WERI-Rb-1 (cell line): ENCODE measurements around the gene NOLC1.

Source experiments
- DNase-seq: peaks from one replicate; pipeline ENCODE4 v3.0.0-alpha.2; 2020
- H3K27ac ChIP-seq: fragments of 250-450 bp; sonication (Bioruptor Pico); 2 replicates; pipeline ENCODE4 v1.5.1; 2020; ENCODE audit warnings: mild to moderate bottlenecking, moderate library complexity
- H3K27me3 ChIP-seq: fragments of 250-450 bp; sonication (Bioruptor Pico); 2 replicates; pipeline ENCODE4 v1.5.1; 2021; ENCODE audit warnings: mild to moderate bottlenecking, low read depth, moderate library complexity; ENCODE audit not compliant: insufficient read depth, severe bottlenecking
- H3K36me3 ChIP-seq: fragments of 250-450 bp; sonication (Bioruptor Pico); 2 replicates; pipeline ENCODE4 v1.5.1; 2020; ENCODE audit warnings: mild to moderate bottlenecking, moderate library complexity
- H3K4me3 ChIP-seq: 2 replicates; pipeline ENCODE4 v1.5.1; 2011; ENCODE audit warnings: low read depth, mild to moderate bottlenecking, control low read depth, low read length
- H3K9me3 ChIP-seq: fragments of 250-450 bp; sonication (Bioruptor Pico); 2 replicates; pipeline ENCODE4 v1.5.1; 2021; ENCODE audit warnings: mild to moderate bottlenecking, moderate library complexity; ENCODE audit not compliant: severe bottlenecking
- TF ChIP-seq, protein P1 (sequence below): IDR thresholded peaks from 2 replicates; pipeline ENCODE4 v1.5.1; 2011; ENCODE audit warnings: low read depth, mild to moderate bottlenecking, control low read depth, inconsistent platforms, low read length

The NOLC1 gene

DNA sequence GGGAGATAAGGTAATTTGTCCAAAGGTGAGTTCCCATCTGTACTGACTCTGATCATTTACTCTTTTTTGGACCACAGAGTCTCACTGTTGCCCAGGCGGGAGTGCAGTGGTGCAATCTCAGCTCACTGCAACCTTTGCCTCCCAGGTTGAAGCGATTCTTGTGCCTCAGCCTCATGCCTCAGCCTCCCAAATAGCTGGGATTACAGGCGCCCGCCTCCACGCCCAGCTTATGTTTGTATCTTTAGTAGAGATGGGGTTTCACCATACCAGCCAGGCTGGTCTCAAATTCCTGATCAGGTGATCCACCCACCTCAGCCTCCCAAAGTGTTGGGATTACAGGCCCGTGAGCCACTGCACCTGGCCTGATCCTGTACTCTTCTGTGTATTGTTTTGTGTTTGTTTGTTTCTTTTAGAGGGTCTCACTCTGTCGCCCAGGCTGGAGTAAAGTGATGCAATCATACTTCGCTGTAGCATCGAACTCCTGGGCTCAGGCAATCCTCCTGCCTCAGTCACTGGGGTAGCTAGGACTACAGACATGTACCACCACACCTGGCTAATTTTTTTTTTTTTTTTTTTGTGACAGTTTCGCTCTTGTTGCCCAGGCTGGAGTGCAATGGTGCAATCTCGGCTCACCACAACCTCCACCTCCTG lies 2.4 kb downstream of the NOLC1 start:
- H3K36me3 ChIP-seq = peaks cover 74% of the 10 kb centered on the region
- H3K27ac ChIP-seq = no peak overlapping the region
- DNase-seq = no peak
- TF ChIP-seq, protein P1, sequence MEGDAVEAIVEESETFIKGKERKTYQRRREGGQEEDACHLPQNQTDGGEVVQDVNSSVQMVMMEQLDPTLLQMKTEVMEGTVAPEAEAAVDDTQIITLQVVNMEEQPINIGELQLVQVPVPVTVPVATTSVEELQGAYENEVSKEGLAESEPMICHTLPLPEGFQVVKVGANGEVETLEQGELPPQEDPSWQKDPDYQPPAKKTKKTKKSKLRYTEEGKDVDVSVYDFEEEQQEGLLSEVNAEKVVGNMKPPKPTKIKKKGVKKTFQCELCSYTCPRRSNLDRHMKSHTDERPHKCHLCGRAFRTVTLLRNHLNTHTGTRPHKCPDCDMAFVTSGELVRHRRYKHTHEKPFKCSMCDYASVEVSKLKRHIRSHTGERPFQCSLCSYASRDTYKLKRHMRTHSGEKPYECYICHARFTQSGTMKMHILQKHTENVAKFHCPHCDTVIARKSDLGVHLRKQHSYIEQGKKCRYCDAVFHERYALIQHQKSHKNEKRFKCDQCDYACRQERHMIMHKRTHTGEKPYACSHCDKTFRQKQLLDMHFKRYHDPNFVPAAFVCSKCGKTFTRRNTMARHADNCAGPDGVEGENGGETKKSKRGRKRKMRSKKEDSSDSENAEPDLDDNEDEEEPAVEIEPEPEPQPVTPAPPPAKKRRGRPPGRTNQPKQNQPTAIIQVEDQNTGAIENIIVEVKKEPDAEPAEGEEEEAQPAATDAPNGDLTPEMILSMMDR = no peak
- no peak overlapping the region for H3K4me3 ChIP-seq
- no peaks in the 10 kb centered on the region for H3K9me3 ChIP-seq
- H3K27me3 ChIP-seq = no peaks in the 10 kb centered on the region

DNA sequence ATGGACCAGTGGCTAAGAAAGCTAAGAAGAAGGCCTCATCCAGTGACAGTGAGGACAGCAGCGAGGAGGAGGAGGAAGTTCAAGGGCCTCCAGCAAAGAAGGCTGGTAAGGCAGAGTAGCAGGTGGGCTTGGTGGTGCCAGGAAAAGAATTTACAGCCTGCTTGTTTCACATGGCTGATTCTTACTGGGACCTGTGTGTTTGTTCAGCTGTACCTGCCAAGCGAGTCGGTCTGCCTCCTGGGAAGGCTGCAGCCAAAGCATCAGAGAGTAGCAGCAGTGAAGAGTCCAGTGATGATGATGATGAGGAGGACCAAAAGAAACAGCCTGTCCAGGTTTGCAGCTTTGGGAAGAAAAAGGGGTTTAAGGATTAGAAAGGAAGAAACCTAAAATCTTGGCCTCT lies 5.0 kb downstream of the NOLC1 start:
- TF ChIP-seq, protein P1 = no peak

DNA sequence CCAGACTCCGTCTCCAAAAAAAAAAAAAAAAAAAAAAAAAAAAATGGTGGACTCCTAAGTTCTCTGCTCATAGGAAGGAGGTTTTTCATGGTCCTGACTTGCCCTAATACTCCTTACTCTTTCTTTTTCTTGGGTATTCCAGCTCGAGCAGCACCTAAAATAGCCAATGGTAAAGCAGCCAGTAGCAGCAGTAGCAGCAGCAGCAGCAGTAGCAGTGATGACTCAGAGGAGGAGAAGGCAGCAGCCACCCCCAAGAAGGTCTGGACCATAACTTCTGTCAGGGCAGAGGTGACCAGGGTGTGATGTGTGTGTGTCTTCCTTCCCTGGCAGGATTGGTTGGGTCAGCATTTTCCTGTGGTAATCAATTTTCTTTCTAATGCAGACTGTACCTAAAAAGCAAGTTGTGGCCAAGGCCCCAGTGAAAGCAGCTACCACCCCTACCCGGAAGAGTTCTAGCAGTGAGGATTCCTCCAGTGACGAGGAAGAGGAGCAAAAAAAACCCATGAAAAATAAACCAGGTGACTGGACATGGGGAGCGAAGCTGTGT lies 6.9 kb downstream of the NOLC1 start:
- Histone ChIP-seq H3K27ac (no peak overlapping the region), H3K9me3 (no peaks in the 10 kb centered on the region), H3K27me3 (no peaks in the 10 kb centered on the region), H3K4me3 (no peak overlapping the region), H3K36me3 (peaks cover 99% of the 10 kb centered on the region)
- TF ChIP-seq, protein P1 = no peak
- no peak for DNase-seq

More for the DNA sequence above, 5.0 kb downstream of the NOLC1 start:
- no peak overlapping the region for H3K27ac ChIP-seq
- H3K27me3 ChIP-seq = no peaks in the 10 kb centered on the region
- H3K9me3 ChIP-seq = no peaks in the 10 kb centered on the region
- no peak overlapping the region for H3K4me3 ChIP-seq
- peaks cover 83% of the 10 kb centered on the region for H3K36me3 ChIP-seq
- DNase-seq = no peak

DNA sequence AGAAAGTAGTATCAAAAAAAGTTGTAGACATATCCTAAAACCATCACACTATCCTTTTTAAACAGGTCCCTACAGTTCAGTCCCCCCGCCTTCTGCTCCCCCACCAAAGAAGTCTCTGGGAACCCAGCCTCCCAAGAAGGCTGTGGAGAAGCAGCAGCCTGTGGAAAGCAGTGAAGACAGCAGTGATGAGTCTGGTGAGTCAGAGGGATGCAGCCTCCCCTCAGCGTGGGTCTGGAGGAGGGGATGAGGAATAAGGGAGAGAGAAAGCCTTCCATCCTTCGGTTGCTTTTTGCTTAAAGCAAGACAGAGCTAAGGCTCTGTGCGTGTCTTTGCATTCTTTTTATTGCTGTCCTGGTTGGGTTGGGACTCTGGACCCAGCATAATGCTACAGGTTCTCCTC lies 7.6 kb downstream of the NOLC1 start:
- Histone ChIP-seq H3K27ac (no peak overlapping the region), H3K36me3 (peaks cover 95% of the 10 kb centered on the region), H3K27me3 (no peaks in the 10 kb centered on the region), H3K9me3 (no peaks in the 10 kb centered on the region), H3K4me3 (no peak overlapping the region)
- TF ChIP-seq, protein P1 = no peak
- no peak for DNase-seq

DNA sequence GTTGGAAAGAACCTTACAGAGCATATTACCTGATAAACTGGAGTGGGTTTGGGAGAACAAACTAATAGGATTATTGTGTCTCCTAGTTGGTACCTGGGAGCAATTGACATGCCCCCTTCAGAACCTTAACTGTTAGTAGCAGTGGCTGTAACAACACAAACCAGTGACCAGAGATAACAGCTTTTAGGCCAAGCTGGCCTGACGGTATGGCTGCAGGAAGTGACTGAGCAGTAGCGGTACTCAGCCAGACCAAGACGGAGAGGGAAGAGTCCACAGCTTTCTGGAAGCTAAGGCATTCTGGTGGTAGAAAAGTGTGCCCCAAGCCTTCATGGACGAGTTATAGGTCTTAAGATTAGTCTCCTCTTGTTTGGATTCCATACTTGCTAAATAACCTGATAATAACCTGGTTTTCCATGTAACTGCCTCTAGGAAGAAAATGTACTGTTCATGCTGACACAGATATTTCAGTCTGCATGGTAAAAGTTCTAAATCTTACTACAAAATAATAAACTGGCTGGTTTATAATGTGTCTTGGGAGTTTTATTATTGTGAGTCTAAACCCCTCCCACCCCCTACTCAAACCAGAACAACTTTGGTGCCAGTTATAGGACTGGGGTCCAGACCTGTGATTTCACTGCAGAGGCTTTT lies 11.3 kb downstream of the NOLC1 start:
- H3K9me3 ChIP-seq = no peaks in the 10 kb centered on the region
- TF ChIP-seq, protein P1 = no peak
- H3K36me3 ChIP-seq = peaks cover 58% of the 10 kb centered on the region
- DNase-seq = no peak
- H3K4me3 ChIP-seq = no peak overlapping the region
- H3K27ac ChIP-seq = no peak overlapping the region
- H3K27me3 ChIP-seq = no peaks in the 10 kb centered on the region

DNA sequence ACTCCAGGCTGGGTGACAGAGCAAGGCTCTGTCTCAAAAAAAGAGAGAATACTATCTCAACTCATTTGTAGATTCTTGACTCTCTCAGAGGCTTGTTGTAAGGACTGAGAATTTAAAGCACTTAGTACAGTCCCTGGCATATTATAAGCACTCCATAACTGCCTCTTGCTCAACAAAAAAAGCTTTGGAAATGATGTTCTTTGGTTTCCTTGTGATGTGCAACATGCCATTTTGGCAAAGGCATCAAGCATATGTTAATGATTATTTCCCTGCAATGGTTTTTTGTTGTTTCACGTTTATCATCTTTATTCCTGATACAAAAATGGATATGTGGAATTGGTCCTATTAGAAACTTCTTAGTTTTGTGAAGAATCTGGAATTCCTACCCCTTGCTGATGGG lies 15.7 kb downstream of the NOLC1 start:
- Histone ChIP-seq H3K27ac (no peak overlapping the region), H3K9me3 (no peaks in the 10 kb centered on the region), H3K36me3 (peaks cover 16% of the 10 kb centered on the region), H3K4me3 (no peak overlapping the region), H3K27me3 (no peaks in the 10 kb centered on the region)
- no peak for DNase-seq
- TF ChIP-seq, protein P1 = no peak
